SHP77 (cell line): ENCODE measurements around the gene GNG13.
A peak's percentile ranks its signal among the peaks of the same experiment; 100 is the strongest.

Source experiments
- DNase-seq, 2 experiments: peaks; one replicate each; lab custom pipeline; 2025; lab: John Stamatoyannopoulos, UW

Gene GNG13

GRCh38 chr16:813204-813915, 12.8 kb upstream of the GNG13 start:
- DNase-seq = peak in 1 of 2 experiments; percentile 23

- no peak for DNase-seq
Measured at GRCh38 chr16:808085-808386, 7.5 kb upstream of the GNG13 start.

GRCh38 chr16:807347-808084, 7.0 kb upstream of the GNG13 start:
- DNase-seq = peak; percentile 91 to 93

- DNase-seq = no peak
Measured at GRCh38 chr16:805474-805873, 4.9 kb upstream of the GNG13 start.

GRCh38 chr16:804193-805048, 3.9 kb upstream of the GNG13 start:
- no peak for DNase-seq

- DNase-seq = no peak
Measured at GRCh38 chr16:803754-804080, 3.2 kb upstream of the GNG13 start.

- DNase-seq = no peak
Measured at GRCh38 chr16:802914-803753, 2.6 kb upstream of the GNG13 start.

- no peak for DNase-seq
Measured at GRCh38 chr16:802461-802860, 1.9 kb upstream of the GNG13 start.

- DNase-seq = no peak
Measured at GRCh38 chr16:801584-802363, 1.2 kb upstream of the GNG13 start.

GRCh38 chr16:800834-801511, 439 bp upstream of the GNG13 start:
- no peak for DNase-seq

- no peak for DNase-seq
Measured at GRCh38 chr16:799111-799947, 1.2 kb downstream of the GNG13 start.

- DNase-seq = no peak
Measured at GRCh38 chr16:798666-799065, 1.9 kb downstream of the GNG13 start.

- DNase-seq = no peak
Measured at GRCh38 chr16:797686-798085, 2.8 kb downstream of the GNG13 start.

GRCh38 chr16:797120-797420, 3.5 kb downstream of the GNG13 start:
- DNase-seq = no peak

- no peak for DNase-seq
Measured at GRCh38 chr16:796296-797119, 4.0 kb downstream of the GNG13 start.

GRCh38 chr16:795580-796229, 4.8 kb downstream of the GNG13 start:
- no peak for DNase-seq

- no peak for DNase-seq
Measured at GRCh38 chr16:794853-795466, 5.6 kb downstream of the GNG13 start.
